NT2/D1 (cell line): ENCODE data around the gene PIGK.

Experiments
- DNase-seq: peaks from one replicate; pipeline ENCODE4 v3.0.0-alpha.2; 2011; ENCODE audit warnings: low read depth, low spot score
- H3K27me3 ChIP-seq: 2 replicates; pipeline ENCODE4 v1.6.0; 2011; ENCODE audit warnings: mild to moderate bottlenecking; ENCODE audit not compliant: insufficient read length, insufficient read depth
- H3K36me3 ChIP-seq: 2 replicates; pipeline ENCODE4 v1.6.1; 2011; ENCODE audit warnings: mild to moderate bottlenecking, low read length, mixed read lengths; ENCODE audit not compliant: insufficient read depth, insufficient read length
- H3K4me1 ChIP-seq: 2 replicates; pipeline ENCODE4 v1.5.1; 2011; ENCODE audit not compliant: insufficient read depth, insufficient read length
- H3K4me3 ChIP-seq: 2 replicates; pipeline ENCODE4 v1.5.1; 2011; ENCODE audit warnings: low read depth; ENCODE audit not compliant: insufficient read length
- H3K9ac ChIP-seq: 2 replicates; pipeline ENCODE4 v1.6.0; 2011; ENCODE audit warnings: low read depth; ENCODE audit not compliant: insufficient read length
- H3K9me3 ChIP-seq: 2 replicates; pipeline ENCODE4 v1.5.1; 2011; ENCODE audit warnings: mild to moderate bottlenecking, low read length; ENCODE audit not compliant: insufficient read depth
- SUZ12 ChIP-seq: IDR thresholded peaks from 2 replicates; pipeline ENCODE4 v1.6.1; 2011; ENCODE audit not compliant: insufficient read length, insufficient read depth; ENCODE audit errors: extremely low read depth
- YY1 ChIP-seq: IDR thresholded peaks from 2 replicates; pipeline ENCODE4 v1.6.1; 2011; ENCODE audit not compliant: insufficient read length, insufficient read depth
- ZNF274 ChIP-seq: IDR thresholded peaks from 2 replicates; pipeline ENCODE4 v1.6.1; 2011; ENCODE audit warnings: mild to moderate bottlenecking, low read depth, low read length

PIGK gene

DNA sequence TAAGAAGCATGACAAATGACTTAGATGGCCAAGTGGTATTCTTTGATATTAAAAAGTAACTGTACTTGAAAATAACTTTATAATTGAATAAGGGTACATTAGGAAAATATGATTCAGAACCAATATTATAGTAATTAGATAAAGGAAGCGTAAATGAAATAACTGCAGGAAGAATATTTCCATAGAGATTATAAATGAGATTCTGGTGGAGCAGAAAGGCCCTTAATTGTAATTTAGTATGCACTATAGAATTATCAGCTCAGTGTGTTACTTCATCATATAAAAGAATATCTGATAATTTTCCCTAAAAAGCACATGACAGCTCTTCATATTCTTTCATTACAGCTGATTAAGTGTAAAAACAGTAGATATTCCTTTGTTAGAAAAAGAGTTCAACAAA is 171.7 kb downstream of the PIGK start:
- TF ChIP-seq ZNF274 (no peak), SUZ12 (no peak), YY1 (no peak)
- Histone ChIP-seq H3K36me3 (no peaks in the 10 kb centered on the region), H3K27me3 (no peaks in the 10 kb centered on the region), H3K9ac (no peak overlapping the region), H3K4me1 (no peaks in the 10 kb centered on the region), H3K4me3 (no peak overlapping the region), H3K9me3 (no peaks in the 10 kb centered on the region)
- no peak for DNase-seq

- H3K4me3 ChIP-seq: no peak overlapping the region
- no peaks in the 10 kb centered on the region for H3K36me3 ChIP-seq
- H3K9ac ChIP-seq: no peak overlapping the region
- H3K27me3 ChIP-seq: no peaks in the 10 kb centered on the region
- TF ChIP-seq ZNF274 (no peak), SUZ12 (no peak), YY1 (no peak)
- no peaks in the 10 kb centered on the region for H3K9me3 ChIP-seq
- no peaks in the 10 kb centered on the region for H3K4me1 ChIP-seq
- DNase-seq: no peak
Observed at GRCh38 chr1:77044133-77044849, 174.9 kb downstream of the PIGK start.

DNA sequence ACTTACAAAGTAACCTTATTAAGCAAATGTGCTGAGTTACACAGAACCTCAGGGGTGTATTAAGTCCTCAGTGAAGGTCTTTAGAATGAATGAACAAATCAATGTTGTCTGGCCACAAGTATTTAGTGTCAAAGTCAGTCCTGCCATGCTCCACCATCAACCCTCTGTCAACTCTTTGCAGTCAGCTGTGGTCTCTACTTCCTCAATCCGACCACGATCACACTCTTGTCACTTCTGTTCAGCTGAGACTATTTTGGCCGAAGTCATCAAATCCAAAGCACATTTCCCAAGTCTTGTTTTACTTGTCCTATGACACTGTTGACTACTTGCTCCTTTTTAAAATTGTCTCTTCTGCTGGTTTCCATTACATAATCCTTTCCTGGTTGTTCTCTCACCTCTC is 178.4 kb downstream of the PIGK start:
- Histone ChIP-seq H3K9me3 (no peaks in the 10 kb centered on the region), H3K9ac (no peak overlapping the region), H3K36me3 (no peaks in the 10 kb centered on the region), H3K4me3 (no peak overlapping the region), H3K27me3 (no peaks in the 10 kb centered on the region), H3K4me1 (no peaks in the 10 kb centered on the region)
- no peak for DNase-seq
- no peak for TF ChIP-seq YY1
- no peak for TF ChIP-seq SUZ12
- no peak for TF ChIP-seq ZNF274

DNA sequence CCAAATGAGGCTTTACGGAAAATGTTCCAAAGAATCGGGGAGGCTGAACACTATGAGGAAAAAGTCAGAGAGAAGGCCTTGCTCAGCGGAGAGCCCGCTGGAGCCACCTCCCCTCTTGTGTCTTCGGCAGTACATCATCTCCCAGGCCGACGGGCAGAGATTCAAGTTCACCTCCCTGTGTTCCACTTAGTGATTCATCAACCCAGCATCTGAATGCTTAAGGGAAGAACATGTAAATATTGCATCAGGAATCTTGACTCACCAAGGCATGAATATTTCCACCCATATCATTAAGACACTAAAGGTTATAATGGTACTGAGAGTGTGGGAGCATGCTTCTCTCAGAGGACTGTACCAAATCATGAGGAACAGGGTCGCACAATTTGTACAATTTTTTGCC is 179.5 kb downstream of the PIGK start:
- no peak for TF ChIP-seq YY1
- no peak for TF ChIP-seq ZNF274
- TF ChIP-seq SUZ12: no peak
- H3K9ac ChIP-seq: no peak overlapping the region
- no peaks in the 10 kb centered on the region for H3K4me1 ChIP-seq
- DNase-seq: no peak
- H3K9me3 ChIP-seq: no peaks in the 10 kb centered on the region
- H3K36me3 ChIP-seq: no peaks in the 10 kb centered on the region
- no peak overlapping the region for H3K4me3 ChIP-seq
- no peaks in the 10 kb centered on the region for H3K27me3 ChIP-seq

- no peaks in the 10 kb centered on the region for H3K36me3 ChIP-seq
- H3K9ac ChIP-seq: no peak overlapping the region
- no peak overlapping the region for H3K4me3 ChIP-seq
- H3K4me1 ChIP-seq: no peaks in the 10 kb centered on the region
- TF ChIP-seq ZNF274: no peak
- no peak for TF ChIP-seq YY1
- TF ChIP-seq SUZ12: no peak
- no peaks in the 10 kb centered on the region for H3K27me3 ChIP-seq
- no peaks in the 10 kb centered on the region for H3K9me3 ChIP-seq
- no peak for DNase-seq
Observed at GRCh38 chr1:77039111-77039510, 180.1 kb downstream of the PIGK start.
